GM21786 (cell line): ENCODE data around the gene CNRIP1.

ENCODE experiments used
- ATAC-seq: cut with Tn5 transposase; IDR thresholded peaks from one replicate; pipeline ENCODE4 v1.9.1; 2021; ENCODE audit not compliant: unreplicated experiment

CNRIP1 gene

GRCh38 chr2:68293024-68293423 is 26.7 kb downstream of the CNRIP1 start:
- no peak for ATAC-seq

GRCh38 chr2:68292108-68292710 is 27.5 kb downstream of the CNRIP1 start:
- no peak for ATAC-seq

GRCh38 chr2:68291314-68291713 is 28.4 kb downstream of the CNRIP1 start:
- ATAC-seq, result no peak

GRCh38 chr2:68290901-68291300 is 28.8 kb downstream of the CNRIP1 start:
- no peak for ATAC-seq

- no peak for ATAC-seq
Measured at GRCh38 chr2:68287580-68288441, 31.9 kb downstream of the CNRIP1 start.

- ATAC-seq, result no peak
Measured at GRCh38 chr2:68284896-68285295, 34.9 kb downstream of the CNRIP1 start.

- ATAC-seq, result no peak
Measured at GRCh38 chr2:68283419-68283812, 36.3 kb downstream of the CNRIP1 start.

- no peak for ATAC-seq
Measured at GRCh38 chr2:68282811-68283418, 36.8 kb downstream of the CNRIP1 start.

GRCh38 chr2:68280796-68281195 is 39.0 kb downstream of the CNRIP1 start:
- ATAC-seq, result no peak

- ATAC-seq, result no peak
Measured at GRCh38 chr2:68280348-68280747, 39.4 kb downstream of the CNRIP1 start.

GRCh38 chr2:68279691-68280090 is 40.1 kb downstream of the CNRIP1 start:
- no peak for ATAC-seq

- no peak for ATAC-seq
Measured at GRCh38 chr2:68278169-68278568, 41.6 kb downstream of the CNRIP1 start.

GRCh38 chr2:68274022-68274421 is 45.7 kb downstream of the CNRIP1 start:
- no peak for ATAC-seq

GRCh38 chr2:68272246-68272994 is 47.3 kb downstream of the CNRIP1 start:
- no peak for ATAC-seq

GRCh38 chr2:68266655-68267054 is 53.1 kb downstream of the CNRIP1 start:
- no peak for ATAC-seq

- ATAC-seq, result no peak
Measured at GRCh38 chr2:68263632-68264031, 56.1 kb downstream of the CNRIP1 start.

GRCh38 chr2:68258851-68259250 is 60.9 kb downstream of the CNRIP1 start:
- ATAC-seq, result no peak

- no peak for ATAC-seq
Measured at GRCh38 chr2:68256093-68256450, 63.7 kb downstream of the CNRIP1 start.

- no peak for ATAC-seq
Measured at GRCh38 chr2:68253219-68254068, 66.3 kb downstream of the CNRIP1 start.

- ATAC-seq, result peak; percentile 77
Measured at GRCh38 chr2:68252400-68253218, 67.1 kb downstream of the CNRIP1 start, which contains the start of gene PPP3R1. TSS of gene PPP3R1 (minus strand) at chr2:68252532. CDS start at chr2:68252127, 405 bp downstream.
